Measurements from ENCODE around the gene SUPT3H. TPM values are rescaled to one million over a fixed set of nuclear protein-coding genes. Genes with fewer than 3 reads are reported as not detected.
"Not testable (repeated sequence)": the region's sequence is repeated elsewhere in the genome, so short reads cannot be mapped to it uniquely, and the experiment has no call there.

The SUPT3H gene
- total RNA-seq, 6 experiments from 2014 or later = 0.95 to 2.8 (median 2.0) TPM

DNA sequence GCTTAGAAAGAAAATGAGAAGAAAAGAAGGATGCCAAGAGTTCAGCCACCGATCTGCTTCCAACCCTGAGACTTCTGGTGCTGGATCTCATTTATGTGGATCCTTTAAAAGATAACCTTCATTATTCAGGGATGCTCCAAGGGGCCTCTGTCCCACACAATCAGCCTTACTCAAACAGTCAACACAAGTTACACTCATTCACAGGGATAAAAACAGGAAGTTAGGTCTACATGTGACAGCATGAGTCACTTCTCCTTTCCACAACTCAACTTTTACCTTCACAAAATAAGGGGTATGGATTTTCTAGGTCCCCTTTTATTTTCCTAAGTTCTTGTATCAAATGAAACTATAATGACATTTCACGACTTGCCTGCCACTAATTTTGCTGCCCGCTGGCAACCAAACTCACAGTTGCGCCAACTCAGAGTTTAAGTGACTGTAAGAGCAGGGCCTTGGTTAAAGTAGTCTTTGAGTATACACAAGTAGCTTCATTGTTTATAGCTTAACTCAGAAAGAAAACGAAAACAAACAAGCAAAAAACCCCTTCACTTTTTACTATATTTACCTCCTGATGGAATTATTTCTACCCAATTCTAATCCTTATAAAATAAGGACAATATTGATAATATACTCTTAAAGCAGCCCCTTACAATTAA lies 328.4 kb downstream of the SUPT3H start:
- 76% methylated on average over 5 of the region's 5 CpGs for WGBS (ENCODE audit: insufficient coverage, low coverage, low lambda C conversion rate, missing lambda C conversion rate)
- Histone ChIP-seq H3K4me3 (no peak overlapping the region), H3K4me1 (no peaks in the 10 kb centered on the region), H3K27ac (no peak overlapping the region), H3K9me3 (no peaks in the 10 kb centered on the region), H3K27me3 (no peaks in the 10 kb centered on the region), H3K36me3 (no peaks in the 10 kb centered on the region)
- DNase-seq = no peak
- intact Hi-C loops (cut with DNase I) = no loop called here
- TF ChIP-seq, protein P1, sequence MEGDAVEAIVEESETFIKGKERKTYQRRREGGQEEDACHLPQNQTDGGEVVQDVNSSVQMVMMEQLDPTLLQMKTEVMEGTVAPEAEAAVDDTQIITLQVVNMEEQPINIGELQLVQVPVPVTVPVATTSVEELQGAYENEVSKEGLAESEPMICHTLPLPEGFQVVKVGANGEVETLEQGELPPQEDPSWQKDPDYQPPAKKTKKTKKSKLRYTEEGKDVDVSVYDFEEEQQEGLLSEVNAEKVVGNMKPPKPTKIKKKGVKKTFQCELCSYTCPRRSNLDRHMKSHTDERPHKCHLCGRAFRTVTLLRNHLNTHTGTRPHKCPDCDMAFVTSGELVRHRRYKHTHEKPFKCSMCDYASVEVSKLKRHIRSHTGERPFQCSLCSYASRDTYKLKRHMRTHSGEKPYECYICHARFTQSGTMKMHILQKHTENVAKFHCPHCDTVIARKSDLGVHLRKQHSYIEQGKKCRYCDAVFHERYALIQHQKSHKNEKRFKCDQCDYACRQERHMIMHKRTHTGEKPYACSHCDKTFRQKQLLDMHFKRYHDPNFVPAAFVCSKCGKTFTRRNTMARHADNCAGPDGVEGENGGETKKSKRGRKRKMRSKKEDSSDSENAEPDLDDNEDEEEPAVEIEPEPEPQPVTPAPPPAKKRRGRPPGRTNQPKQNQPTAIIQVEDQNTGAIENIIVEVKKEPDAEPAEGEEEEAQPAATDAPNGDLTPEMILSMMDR (IDR thresholded peaks at IDR 0.05) = no peak
- no peak for TF ChIP-seq POLR2A (IDR thresholded peaks at IDR 0.05)
- ATAC-seq = peak in 3 of 4 donors; percentile 33 to 62 (median 46)

DNA sequence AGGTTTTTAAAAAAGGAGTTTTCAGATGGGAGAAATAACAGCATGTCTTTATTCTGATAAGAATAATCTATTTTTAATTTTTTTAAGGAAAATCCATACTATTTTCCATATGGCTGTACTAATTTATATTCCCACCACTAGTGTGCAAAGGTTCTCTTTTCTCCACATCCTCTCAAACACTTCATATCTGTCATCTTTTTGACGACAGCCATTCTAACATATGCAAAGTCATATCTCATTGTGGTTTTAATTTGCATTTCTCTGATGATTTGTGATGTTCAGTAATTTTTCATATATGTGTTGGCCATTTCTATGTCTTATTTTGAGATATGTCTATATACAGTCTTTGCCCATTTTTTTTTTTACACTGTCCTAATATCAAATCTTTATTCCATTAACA lies 330.2 kb downstream of the SUPT3H start:
- Histone ChIP-seq H3K4me1 (no peaks in the 10 kb centered on the region), H3K9me3 (no peaks in the 10 kb centered on the region), H3K4me3 (no peak overlapping the region), H3K27me3 (no peaks in the 10 kb centered on the region), H3K27ac (no peak overlapping the region), H3K36me3 (no peaks in the 10 kb centered on the region)
- no peak for TF ChIP-seq POLR2A (IDR thresholded peaks at IDR 0.05)
- intact Hi-C loops (cut with DNase I) = no loop called here
- no peak for ATAC-seq
- DNase-seq = no peak
- 69% methylated on average over 1 of the region's 1 CpG for WGBS (ENCODE audit: insufficient coverage, low coverage, low lambda C conversion rate, missing lambda C conversion rate)

DNA sequence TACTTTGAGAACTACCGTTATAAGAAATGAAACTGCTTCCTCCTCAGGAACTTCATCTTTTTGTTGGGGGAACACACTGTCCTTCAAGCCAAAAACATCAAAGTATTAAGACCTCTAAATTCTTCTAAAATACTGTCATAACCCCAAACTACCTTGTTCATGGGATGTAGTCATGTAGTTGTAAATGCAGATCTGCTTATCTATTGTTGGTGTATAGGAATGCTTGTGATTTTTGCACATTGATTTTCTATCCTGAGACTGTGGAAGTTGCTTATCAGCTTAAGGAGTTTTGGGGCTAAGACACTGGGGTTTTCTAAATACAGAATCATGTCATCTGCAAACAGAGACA lies 332.5 kb downstream of the SUPT3H start:
- WGBS (ENCODE audit: insufficient coverage, low coverage, low lambda C conversion rate, missing lambda C conversion rate) = 82% methylated on average over 1 of the region's 1 CpG
- no peak overlapping the region for H3K27ac ChIP-seq
- no peak overlapping the region for H3K4me3 ChIP-seq
- H3K36me3 ChIP-seq = no peaks in the 10 kb centered on the region
- DNase-seq = no peak
- H3K27me3 ChIP-seq = no peaks in the 10 kb centered on the region
- no peaks in the 10 kb centered on the region for H3K9me3 ChIP-seq
- no peaks in the 10 kb centered on the region for H3K4me1 ChIP-seq
- intact Hi-C loops (cut with DNase I) = no loop called here
- no peak for TF ChIP-seq POLR2A (IDR thresholded peaks at IDR 0.05)
- TF ChIP-seq, protein P1 (IDR thresholded peaks at IDR 0.05) = no peak
- ATAC-seq = no peak

DNA sequence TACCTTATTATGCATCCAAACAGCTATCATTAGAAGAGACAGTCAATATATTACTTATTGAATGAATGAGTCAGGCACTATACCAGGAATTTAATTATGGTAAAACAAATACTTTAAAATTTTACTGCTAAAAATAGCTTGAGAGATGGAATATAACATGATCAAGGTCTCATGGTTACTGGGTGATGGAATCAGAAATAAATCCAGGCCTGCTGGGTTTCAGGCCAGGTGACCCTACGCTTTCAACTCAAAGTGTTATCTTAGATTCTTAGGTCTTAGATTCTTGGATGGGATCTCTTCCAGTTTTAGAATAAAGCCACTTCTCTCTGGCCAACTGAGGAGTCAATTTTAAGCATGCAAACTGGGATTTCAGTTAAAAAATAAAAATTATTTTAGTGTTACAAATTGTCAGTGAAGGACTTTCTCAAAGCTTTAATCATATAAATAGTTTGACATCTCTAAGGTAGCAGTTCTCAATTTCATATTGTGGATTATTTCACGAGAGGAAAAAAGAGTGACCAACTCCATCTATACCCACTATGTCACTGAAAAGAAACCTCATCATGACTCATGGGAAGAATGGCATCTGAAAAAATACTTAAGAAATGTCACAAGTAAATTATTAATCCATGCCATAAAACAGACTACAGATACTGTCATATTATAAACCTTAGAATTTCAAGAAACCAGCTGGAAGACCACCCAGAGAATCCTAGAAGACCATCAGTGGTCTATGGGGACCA lies 333.1 kb downstream of the SUPT3H start:
- Histone ChIP-seq H3K9me3 (no peaks in the 10 kb centered on the region), H3K4me1 (no peaks in the 10 kb centered on the region), H3K27me3 (no peaks in the 10 kb centered on the region), H3K27ac (no peak overlapping the region), H3K36me3 (no peaks in the 10 kb centered on the region), H3K4me3 (no peak overlapping the region)
- WGBS (ENCODE audit: insufficient coverage, low coverage, low lambda C conversion rate, missing lambda C conversion rate) = 70% methylated on average over 2 of the region's 2 CpGs
- intact Hi-C loops (cut with DNase I) = no loop called here
- no peak for TF ChIP-seq POLR2A (IDR thresholded peaks at IDR 0.05)
- TF ChIP-seq, protein P1 (IDR thresholded peaks at IDR 0.05) = no peak
- ATAC-seq (no peak), DNase-seq (no peak)

DNA sequence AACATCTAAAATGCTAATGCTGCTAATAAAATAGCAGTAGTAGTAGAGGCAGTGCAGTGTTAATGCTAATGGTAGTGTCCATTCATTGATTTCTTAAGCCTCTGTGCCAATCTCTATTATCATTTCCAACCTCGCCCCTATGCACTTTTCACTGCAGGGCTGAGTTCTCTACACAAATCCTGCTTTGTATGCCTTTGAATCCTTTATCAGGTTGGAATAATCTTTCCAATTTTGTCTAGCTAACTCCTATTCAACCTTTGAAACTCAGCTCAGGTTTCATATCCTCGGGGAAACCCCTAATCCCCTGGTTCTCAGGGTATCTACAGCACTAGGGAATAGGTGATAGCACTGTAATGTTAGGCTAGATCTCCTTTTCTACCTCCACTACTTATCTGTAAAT lies 333.6 kb downstream of the SUPT3H start:
- no peaks in the 10 kb centered on the region for H3K9me3 ChIP-seq
- ATAC-seq (peak in 3 of 4 donors; percentile 17 to 71 (median 31)), DNase-seq (no peak)
- H3K27ac ChIP-seq = no peak overlapping the region
- intact Hi-C loops (cut with DNase I) = no loop called here
- H3K4me1 ChIP-seq = no peaks in the 10 kb centered on the region
- TF ChIP-seq, protein P1 (IDR thresholded peaks at IDR 0.05) = no peak
- no peak for TF ChIP-seq POLR2A (IDR thresholded peaks at IDR 0.05)
- no peak overlapping the region for H3K4me3 ChIP-seq
- WGBS (ENCODE audit: insufficient coverage, low coverage, low lambda C conversion rate, missing lambda C conversion rate) = 42% methylated on average over 2 of the region's 2 CpGs
- H3K36me3 ChIP-seq = no peaks in the 10 kb centered on the region
- no peaks in the 10 kb centered on the region for H3K27me3 ChIP-seq

DNA sequence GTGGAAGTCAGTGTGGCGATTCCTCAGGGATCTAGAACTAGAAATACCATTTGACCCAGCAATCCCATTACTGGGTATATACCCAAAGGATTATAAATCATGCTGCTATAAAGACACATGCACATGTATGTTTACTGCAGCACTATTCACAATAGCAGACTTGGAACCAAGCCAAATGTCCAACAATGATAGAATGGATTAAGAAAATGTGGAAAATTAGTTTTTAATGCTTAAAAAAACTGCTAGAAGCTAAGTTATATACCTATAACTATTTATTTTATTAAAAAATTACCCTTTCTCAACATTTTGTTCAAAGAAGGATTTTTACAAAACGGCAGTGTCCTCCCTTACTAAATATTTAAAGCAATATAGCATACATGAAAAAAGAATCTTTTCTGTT lies 335.1 kb downstream of the SUPT3H start:
- intact Hi-C loops (cut with DNase I); H3K4me1 ChIP-seq; ATAC-seq; DNase-seq; H3K4me3 ChIP-seq; H3K9me3 ChIP-seq; H3K27ac ChIP-seq; H3K27me3 ChIP-seq; H3K36me3 ChIP-seq: not testable (repeated sequence)
- 96% methylated on average over 2 of the region's 2 CpGs for WGBS (ENCODE audit: insufficient coverage, low coverage, low lambda C conversion rate, missing lambda C conversion rate)

Measured in right lobe of liver (tissue), 6 donors.